Activated CD4-positive, CD25-positive, alpha-beta regulatory T cell (primary cell): Measurements from ENCODE around the gene HDAC4.

ENCODE experiments used
- DNase-seq, 4 experiments: peaks; one replicate each; lab custom pipeline; 2025; lab: John Stamatoyannopoulos, UW

HDAC4 gene

DNA sequence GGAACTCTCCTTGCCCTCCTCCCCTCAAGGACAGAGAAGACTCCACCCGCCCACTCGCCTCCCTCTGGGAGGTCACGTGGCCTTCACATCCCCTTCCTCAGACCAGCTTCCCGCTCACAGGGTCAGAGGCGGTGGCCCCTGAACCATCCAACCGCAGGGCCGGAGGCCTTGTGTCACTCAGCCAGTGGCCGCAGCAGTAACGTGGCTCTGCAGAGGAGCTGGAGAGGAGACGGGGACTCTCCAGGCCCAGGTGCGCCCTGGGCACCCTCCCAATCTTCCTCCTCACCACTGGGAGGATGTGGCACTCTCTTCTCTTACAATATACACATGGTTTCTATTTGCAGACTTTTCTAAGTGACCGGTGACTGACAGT lies 391.2 kb downstream of the HDAC4 start:
- DNase-seq = no peak

DNA sequence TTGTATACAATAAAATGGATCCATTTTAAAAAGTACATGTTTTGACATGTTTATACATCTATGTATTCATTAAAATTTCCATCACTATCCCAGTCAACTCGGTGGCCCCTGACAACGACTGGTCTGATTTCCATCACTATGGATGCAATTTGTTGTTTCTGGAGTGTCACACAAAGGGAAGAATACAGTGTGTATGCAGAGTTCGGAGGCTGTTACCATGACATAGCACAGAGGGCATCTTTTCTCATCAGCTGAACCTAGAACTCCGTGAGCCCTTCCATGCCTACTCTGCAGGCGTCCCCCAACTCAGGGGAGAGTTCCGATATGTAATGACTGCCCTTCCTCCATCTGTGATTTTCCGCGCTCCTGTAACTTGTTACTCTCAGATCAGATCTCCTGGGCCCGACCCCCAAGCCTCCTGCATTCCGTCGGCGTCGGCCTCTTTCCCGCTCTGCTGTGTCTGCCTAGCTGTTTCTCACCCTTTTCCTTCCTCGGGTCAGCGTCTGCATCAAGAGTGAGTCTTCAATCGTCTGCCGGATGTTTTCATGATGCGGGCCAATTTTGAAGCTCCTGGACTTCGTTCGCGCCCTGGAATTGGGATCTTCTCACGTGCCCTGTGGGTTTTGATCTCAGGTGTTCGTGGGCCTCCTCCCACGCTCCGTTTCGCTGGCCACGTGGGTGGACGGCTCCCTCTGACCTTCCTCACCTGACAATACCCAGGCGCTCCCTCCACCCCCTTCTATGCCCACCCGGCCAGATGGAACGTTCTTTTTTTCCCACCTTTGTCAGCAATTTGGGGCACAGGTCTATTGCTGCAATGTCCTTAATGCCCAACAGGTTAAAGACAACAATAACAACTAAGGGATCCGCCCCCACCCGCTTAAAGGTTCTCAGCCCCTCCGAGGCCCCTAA lies 391.9 kb downstream of the HDAC4 start:
- DNase-seq = no peak

DNA sequence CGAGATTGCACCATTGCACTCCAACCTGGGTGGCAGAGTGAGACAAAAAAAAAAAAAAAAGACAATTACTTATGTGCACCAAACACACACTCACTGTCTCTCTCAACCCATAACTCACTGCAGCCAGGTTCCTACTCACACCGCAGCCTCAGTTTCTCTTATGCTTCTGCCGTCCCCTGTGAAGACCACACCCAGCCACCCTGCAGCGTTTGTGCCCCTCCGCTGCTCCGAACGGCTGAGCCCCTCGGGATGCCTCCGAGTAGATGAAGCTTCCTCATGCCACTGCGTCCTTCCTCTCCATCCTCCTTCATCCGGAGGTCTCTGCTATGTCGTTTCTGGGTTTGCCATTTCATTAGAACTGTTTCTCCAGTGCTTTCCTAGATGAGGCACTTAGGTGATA lies 392.8 kb downstream of the HDAC4 start:
- no peak for DNase-seq

DNA sequence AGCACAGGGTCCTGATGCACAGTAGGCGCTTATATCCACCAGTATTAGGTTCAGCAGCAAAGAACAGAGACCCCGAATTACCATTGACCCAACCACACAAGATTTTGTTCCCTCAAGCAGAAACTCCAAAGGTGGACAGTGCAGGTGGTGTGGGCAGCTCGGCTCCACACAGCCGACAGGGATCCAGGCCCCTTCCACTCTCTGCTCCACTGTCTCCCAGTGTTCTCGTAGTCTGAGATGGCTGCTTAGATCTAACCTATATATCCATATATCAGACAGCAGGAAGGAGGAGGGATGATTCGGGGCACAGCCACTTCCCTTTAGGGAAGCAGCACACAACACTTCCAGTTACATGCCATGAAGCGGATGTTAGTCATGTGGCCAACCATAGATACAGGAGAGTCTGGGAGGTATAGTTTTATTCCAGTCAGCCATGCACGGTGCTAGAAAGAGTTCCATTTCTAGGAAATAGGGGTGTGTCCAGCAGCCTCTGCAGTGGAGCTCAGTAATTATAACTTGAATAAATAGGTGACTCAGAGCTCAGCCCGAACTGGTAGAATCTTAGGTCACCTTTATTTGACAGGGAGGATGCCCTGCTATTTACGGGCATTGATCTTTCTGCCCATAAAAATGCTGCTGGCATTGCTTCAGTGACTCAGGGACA lies 394.1 kb downstream of the HDAC4 start:
- no peak for DNase-seq

DNA sequence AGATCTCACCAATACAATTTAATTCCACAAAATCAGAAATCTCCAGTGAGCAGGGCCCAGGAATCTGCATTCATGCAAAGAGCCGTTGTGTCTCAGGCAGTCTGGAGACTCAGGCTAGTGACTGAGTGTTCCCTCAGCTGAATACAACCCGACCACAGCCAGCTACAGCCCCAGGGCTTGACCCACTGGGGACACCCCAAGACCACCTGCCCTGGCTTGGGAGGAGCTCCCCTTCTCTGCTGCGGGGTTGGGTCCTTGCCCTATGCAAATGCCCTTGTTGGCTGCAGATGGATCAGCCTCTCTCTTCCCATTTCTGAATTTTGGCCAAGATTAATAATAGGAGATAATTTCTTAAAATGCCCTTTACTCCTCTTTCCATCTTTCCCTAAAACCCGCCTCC lies 395.2 kb downstream of the HDAC4 start:
- DNase-seq = no peak

DNA sequence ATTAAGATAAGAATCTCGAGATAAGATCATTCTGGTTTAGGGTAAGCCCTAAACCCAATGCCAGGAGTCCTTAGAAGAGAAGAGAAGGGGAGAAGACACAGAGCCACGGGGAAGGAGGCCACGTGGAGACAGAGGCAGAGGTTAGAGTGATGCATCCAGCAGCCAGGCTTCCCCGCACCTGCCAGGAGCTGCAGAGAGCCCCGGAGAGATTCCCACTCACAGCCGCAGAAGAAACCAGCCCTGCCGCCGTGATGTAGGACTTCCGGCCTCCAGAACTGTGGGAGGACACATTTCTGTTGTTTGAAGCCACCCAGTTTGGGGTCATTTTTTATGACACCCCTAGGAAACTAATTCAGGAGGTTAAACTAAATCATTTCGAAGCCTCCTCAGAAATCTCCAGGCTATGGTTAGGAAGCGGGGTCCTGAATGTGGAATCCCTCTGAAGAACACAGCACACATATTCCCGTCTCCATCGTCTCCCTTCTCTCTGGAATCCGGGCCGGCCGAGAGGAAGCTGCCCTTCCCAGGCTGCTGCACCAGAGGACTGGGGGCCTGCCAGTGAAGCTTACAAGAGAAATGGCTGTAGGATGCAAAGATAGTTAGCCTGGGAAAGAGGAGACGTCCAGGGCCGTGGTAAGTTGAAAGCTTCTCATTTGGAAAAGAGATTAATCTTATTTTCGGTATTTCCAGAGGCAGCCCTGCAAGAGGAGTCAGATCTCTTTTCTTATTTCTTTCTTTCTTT lies 396.4 kb downstream of the HDAC4 start:
- DNase-seq = no peak

DNA sequence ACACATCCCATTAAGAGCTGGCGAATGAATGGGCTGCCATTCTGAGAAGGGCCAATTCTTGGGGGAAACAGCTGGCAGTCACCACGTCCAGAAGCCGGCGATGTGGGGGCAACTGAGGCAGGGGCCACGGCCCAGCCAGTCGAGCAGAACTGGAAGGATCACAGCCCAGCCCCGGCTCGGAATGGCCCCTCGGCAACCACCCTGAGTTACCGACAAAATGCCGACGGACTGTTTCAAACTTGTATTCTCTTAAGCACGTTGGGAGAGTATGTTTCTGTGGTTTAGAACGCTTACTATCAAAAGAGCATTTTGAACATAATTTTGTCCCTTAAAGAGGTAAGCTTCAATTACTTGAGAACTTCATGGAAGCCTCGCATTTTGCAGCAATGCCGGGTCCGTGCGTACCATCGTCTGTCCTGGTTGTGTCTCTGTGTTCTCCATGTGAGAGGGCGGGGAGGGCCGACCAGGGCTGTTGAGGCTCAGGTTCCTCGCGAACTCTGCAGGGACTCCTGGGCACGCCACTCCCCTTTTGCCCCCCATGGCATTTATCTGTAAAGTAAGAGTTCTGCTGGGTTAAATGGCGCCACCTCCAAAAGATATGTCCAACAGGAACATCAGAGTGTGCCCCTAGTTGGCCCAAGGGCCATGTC lies 397.1 kb downstream of the HDAC4 start:
- no peak for DNase-seq

DNA sequence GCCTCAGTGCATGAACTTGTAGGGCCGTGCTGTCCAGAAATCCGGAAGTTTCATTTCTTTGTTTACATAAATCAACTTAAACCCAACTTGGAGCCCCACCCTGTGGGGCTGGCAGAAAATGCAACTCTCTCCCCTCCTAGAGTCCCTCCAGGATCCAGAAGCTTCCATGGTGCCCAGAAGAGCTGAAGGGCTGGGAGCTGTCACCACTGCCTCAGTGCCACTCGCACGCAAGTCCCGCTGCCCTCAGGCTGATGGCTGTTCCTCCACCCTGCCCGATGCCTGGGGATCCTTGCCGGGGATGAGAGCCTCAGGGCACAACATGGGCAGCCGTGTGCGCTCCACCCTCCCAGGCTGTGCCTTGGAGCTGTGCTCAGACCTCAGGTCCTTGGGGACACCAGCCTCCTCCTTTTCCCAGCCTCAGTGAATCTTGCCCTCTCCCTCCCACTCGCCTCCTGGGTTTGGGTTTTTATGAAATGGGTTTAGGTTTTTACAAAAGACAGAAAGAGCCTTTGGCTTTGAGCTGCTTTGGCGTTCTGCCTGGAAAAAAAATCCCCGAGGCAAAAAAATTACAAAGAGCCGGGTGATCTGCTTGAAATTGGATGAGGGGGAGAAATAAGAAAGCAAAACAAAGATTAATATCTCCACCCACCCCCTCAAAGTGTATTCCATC lies 397.7 kb downstream of the HDAC4 start:
- DNase-seq = no peak

DNA sequence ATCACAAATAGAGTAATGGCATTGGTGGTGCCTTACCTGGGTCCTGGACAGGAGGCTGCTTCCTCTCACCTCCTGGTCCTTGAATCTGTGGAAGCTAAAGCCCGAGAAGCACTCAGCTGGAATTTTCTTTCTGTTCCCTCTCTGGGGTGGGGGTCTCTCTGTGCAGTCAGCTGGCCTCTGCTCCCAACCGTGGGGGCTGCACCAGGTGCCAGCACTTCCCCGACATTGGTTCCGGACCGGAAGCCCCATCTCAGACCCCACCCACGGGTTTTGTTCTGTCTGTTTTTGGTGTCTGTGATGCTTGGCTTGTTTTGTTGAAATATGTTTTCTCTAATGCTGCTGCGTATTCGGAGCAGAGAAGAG lies 398.2 kb downstream of the HDAC4 start:
- no peak for DNase-seq

DNA sequence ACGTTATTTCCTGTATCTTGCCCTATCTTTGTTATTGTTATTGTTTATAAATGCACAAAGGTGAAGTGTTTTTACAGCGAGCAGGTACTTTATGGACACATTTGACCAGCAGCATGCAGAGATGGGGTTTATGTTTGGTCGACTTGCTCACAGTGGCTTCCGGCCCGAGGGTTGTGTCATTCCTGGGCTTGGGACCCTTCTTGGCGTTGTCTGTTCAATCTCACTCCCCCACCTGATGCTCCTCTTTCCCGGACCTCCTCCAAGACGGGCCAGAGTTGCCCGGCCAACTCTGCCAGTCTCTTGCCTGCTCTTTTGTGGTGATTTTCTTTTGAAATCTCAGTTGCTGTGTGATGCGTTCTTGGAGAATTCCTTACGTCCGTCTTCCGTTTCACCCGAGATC lies 399.0 kb downstream of the HDAC4 start:
- no peak for DNase-seq

DNA sequence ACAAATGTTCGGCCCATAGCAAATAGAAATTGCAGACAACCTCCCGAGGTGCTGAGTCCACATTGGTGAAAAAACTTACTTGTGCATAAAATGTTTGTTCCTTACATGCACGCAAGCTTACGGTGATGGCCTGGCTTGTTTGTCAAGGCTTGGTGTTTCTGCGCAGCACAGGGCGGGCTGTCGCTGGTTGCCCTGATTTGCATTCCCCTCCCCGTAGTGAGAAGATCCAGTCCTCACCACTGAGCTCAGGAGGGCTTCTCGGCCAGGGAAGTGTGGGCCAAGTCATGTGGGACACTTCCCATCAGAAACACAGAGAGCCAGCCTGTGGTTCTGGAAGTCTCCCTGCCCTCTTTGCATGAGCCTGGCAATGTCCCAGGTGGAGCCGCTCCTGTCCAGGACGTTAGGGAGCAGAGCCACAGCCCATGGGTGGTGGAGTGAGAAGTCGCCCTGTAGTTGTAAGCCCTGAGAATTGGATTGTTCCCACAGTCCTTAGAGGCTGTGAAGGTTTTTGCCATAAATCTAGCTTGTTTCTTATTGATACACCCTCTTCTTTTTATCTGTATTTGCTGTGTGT lies 400.2 kb downstream of the HDAC4 start:
- DNase-seq = no peak

DNA sequence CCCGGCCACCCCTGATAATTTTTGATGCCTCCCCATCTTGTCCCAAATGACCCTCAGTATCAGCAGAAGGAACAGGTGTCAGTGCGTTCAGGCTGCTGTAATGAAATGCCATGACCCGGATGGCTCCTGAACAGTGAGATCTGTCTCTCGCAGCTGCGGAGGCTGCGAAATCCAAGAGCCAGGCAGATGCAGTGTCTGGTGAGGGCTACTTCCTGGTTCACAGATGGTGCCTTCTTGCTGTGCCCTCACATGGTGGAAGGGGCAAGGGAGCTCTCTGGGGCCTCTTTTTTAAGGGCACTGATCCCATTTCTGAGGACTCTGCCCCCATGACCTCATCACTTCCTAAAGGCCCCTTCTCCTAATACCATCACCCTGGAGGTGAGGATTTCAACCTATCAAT lies 400.7 kb downstream of the HDAC4 start:
- DNase-seq = no peak

DNA sequence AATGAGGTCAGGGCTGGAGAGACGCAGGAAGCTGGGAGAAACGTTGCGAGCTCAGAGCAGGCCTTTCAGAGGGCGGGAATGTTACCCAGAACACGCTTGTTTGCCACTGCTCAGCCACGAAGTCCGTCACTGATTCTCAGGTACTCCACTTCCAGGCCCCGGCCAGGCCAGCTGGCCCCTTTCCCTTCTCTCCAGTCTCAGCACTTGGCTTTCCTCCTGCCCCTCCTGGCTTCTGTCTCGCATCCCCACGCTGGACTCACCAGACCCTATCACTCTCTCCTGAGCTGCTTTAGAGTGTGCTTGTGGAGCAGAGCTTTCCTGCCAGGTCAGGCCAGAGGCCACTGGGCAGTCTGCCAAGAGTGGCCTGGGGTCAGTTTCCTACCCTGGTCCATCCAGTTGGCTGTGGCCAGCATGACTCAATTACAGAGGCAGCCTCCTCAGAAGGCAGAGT lies 401.5 kb downstream of the HDAC4 start:
- no peak for DNase-seq

DNA sequence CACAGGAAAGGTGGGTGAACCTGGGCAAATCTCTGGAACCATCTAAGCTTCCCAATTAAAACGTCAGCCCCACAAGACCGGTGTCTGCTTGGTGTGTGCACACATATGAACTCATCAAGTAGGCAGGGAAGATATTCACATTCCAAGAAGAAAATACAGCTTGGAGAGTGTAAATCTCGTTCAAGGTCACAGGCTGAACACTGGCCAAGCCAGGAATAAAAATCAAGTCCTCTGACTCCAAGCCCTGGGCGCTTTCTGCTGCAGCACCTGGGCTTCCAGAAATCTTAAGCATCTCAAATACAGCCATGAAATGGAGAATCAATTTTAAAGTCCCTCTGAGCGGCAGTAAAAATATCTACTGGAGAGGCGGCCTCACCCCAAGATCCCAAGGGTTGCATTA lies 402.0 kb downstream of the HDAC4 start:
- DNase-seq = no peak
